Smooth muscle cell (in vitro differentiated cells): Measurements from ENCODE around the gene NPHP1. TPM values are rescaled to one million over a fixed set of nuclear protein-coding genes. Genes with fewer than 3 reads are reported as not detected.
"Not testable (repeated sequence)": the region's sequence is repeated elsewhere in the genome, so short reads cannot be mapped to it uniquely, and the experiment has no call there.

Source experiments
- DNase-seq: peaks from one replicate; lab custom pipeline; 2025; ENCODE audit not compliant: unreplicated experiment; lab: John Stamatoyannopoulos, UW
- H2AFZ ChIP-seq: fragments of 200-600 bp; sonication (generic); 2 replicates; pipeline ENCODE4 v1.6.0; 2016; ENCODE audit warnings: antibody characterized with exemption, low read depth, mild to moderate bottlenecking
- H3F3A ChIP-seq: fragments of 200-600 bp; sonication (generic); 2 replicates; pipeline ENCODE4 v1.6.0; 2017; ENCODE audit warnings: antibody characterized with exemption, low read depth
- H3K27ac ChIP-seq: fragments of 200-600 bp; sonication (generic); 2 replicates; pipeline ENCODE4 v1.5.1; 2016; ENCODE audit warnings: low read depth, mild to moderate bottlenecking
- H3K27me3 ChIP-seq: fragments of 200-600 bp; sonication (generic); 2 replicates; pipeline ENCODE4 v1.6.1; 2016; ENCODE audit warnings: low read depth, mild to moderate bottlenecking
- H3K36me3 ChIP-seq: fragments of 200-600 bp; sonication (generic); 2 replicates; pipeline ENCODE4 v1.5.1; 2016; ENCODE audit warnings: low read depth
- H3K4me1 ChIP-seq: fragments of 200-600 bp; sonication (generic); 2 replicates; pipeline ENCODE4 v1.5.1; 2016; ENCODE audit warnings: low read depth
- H3K4me2 ChIP-seq: fragments of 200-600 bp; sonication (generic); 2 replicates; pipeline ENCODE4 v1.6.0; 2016; ENCODE audit warnings: mild to moderate bottlenecking
- H3K4me3 ChIP-seq: fragments of 200-600 bp; sonication (generic); 2 replicates; pipeline ENCODE4 v1.5.1; 2016; ENCODE audit warnings: mild to moderate bottlenecking
- H3K79me2 ChIP-seq: fragments of 200-600 bp; sonication (generic); 2 replicates; pipeline ENCODE4 v1.6.0; 2016; ENCODE audit warnings: low read depth, mild to moderate bottlenecking
- H3K9ac ChIP-seq: fragments of 200-600 bp; sonication (generic); 2 replicates; pipeline ENCODE4 v1.6.0; 2016; ENCODE audit warnings: low read depth
- H3K9me3 ChIP-seq: fragments of 200-600 bp; sonication (generic); replicated peaks from 2 replicates; pipeline ENCODE4 v1.5.1; 2016; ENCODE audit warnings: low read depth
- H4K20me1 ChIP-seq: fragments of 200-600 bp; sonication (generic); 2 replicates; pipeline ENCODE4 v1.6.0; 2016; ENCODE audit warnings: low read depth
- CTCF ChIP-seq: fragments of 200-600 bp; sonication (generic); IDR thresholded peaks from 2 replicates; pipeline ENCODE4 v1.5.1; 2017; ENCODE audit warnings: borderline replicate concordance, mild to moderate bottlenecking, antibody characterized with exemption; ENCODE audit not compliant: insufficient read depth, poor library complexity, severe bottlenecking
- WGBS: methylation state at CpG from one replicate; pipeline ENCODE4 v1.1.7; 2016; ENCODE audit warnings: low lambda C conversion rate; 5-methylcytosine and 5-hydroxymethylcytosine counted together
- polyA plus RNA-seq: library from polyadenylated mRNA; unstranded; fragments of >200 nt; fragmentation: Nextera tagmentation; extraction: Ambion mirVana; gene quantifications from 2 replicates; pipeline ENCODE4 v1.2.1, GENCODE V29; 2016
- total RNA-seq: library from RNA; depleted of rRNA; stranded (reverse); fragments of >200 nt; gene quantifications from 2 replicates; pipeline ENCODE4 v1.2.3, GENCODE V29; 2014

The NPHP1 gene
- total and polyA plus RNA-seq, 2 experiments from 2014 or later, result 7.0 to 7.7 TPM

- H3K9me3 ChIP-seq, result no peaks in the 10 kb centered on the region
- H2AFZ ChIP-seq, result no peak overlapping the region
- H3K27me3 ChIP-seq, result no peaks in the 10 kb centered on the region
- TF ChIP-seq CTCF, result no peak
- no peak overlapping the region for H3K9ac ChIP-seq
- H3K4me2 ChIP-seq, result no peak overlapping the region
- no peak overlapping the region for H3K27ac ChIP-seq
- no peak for DNase-seq
- no peaks in the 10 kb centered on the region for H3K79me2 ChIP-seq
- no peaks in the 10 kb centered on the region for H3F3A ChIP-seq
- no peaks in the 10 kb centered on the region for H3K4me1 ChIP-seq
- 94% methylated on average over 2 of the region's 2 CpGs for WGBS
- no peaks in the 10 kb centered on the region for H3K36me3 ChIP-seq
- H3K4me3 ChIP-seq, result no peak overlapping the region
- H4K20me1 ChIP-seq, result no peaks in the 10 kb centered on the region
Measured at GRCh38 chr2:110166266-110166665, 38.5 kb downstream of the NPHP1 start.

- H3K4me2 ChIP-seq, result no peak overlapping the region
- no peaks in the 10 kb centered on the region for H3F3A ChIP-seq
- 31% methylated on average over 4 of the region's 4 CpGs for WGBS
- no peaks in the 10 kb centered on the region for H3K4me1 ChIP-seq
- no peaks in the 10 kb centered on the region for H4K20me1 ChIP-seq
- H3K9ac ChIP-seq, result no peak overlapping the region
- no peak overlapping the region for H3K4me3 ChIP-seq
- no peaks in the 10 kb centered on the region for H3K9me3 ChIP-seq
- no peaks in the 10 kb centered on the region for H3K27me3 ChIP-seq
- no peak overlapping the region for H2AFZ ChIP-seq
- no peak overlapping the region for H3K27ac ChIP-seq
- no peaks in the 10 kb centered on the region for H3K79me2 ChIP-seq
- no peak for DNase-seq
- peak; percentile 73 for TF ChIP-seq CTCF
- no peaks in the 10 kb centered on the region for H3K36me3 ChIP-seq
Measured at GRCh38 chr2:110157153-110157793, 47.5 kb downstream of the NPHP1 start.

- H3K27me3 ChIP-seq, H3K9ac ChIP-seq: not testable (repeated sequence)
- WGBS, result 97% methylated on average over 4 of the region's 4 CpGs
Measured at GRCh38 chr2:110154828-110155227, 50.0 kb downstream of the NPHP1 start.

GRCh38 chr2:110154188-110154587, 50.6 kb downstream of the NPHP1 start:
- H3K27me3 ChIP-seq, H3K4me2 ChIP-seq, H3F3A ChIP-seq, H3K27ac ChIP-seq, H3K9me3 ChIP-seq, H3K4me3 ChIP-seq, DNase-seq, H3K4me1 ChIP-seq, H3K9ac ChIP-seq, H4K20me1 ChIP-seq, H3K79me2 ChIP-seq, H2AFZ ChIP-seq, H3K36me3 ChIP-seq: not testable (repeated sequence)
- WGBS, result 83% methylated on average over 2 of the region's 2 CpGs

More at GRCh38 chr2:110154828-110155227, 50.0 kb downstream of the NPHP1 start:
- H4K20me1 ChIP-seq, H3F3A ChIP-seq, DNase-seq, H3K4me1 ChIP-seq, H3K4me2 ChIP-seq, H3K79me2 ChIP-seq, H3K4me3 ChIP-seq, H2AFZ ChIP-seq, H3K36me3 ChIP-seq, H3K27ac ChIP-seq, H3K9me3 ChIP-seq: not testable (repeated sequence)

GRCh38 chr2:110153416-110153815, 51.4 kb downstream of the NPHP1 start:
- WGBS, result 71% methylated on average over 2 of the region's 2 CpGs

More at GRCh38 chr2:110153416-110153815, 51.4 kb downstream of the NPHP1 start:
- Histone ChIP-seq H3F3A (no peaks in the 10 kb centered on the region), H3K27ac (no peak overlapping the region), H2AFZ (no peak overlapping the region), H4K20me1 (no peaks in the 10 kb centered on the region), H3K4me2 (no peak overlapping the region), H3K79me2 (no peaks in the 10 kb centered on the region), H3K4me1 (peaks cover 2% of the 10 kb centered on the region), H3K9me3 (no peaks in the 10 kb centered on the region), H3K9ac (no peak overlapping the region), H3K27me3 (no peaks in the 10 kb centered on the region), H3K4me3 (no peak overlapping the region), H3K36me3 (no peaks in the 10 kb centered on the region)
- no peak for TF ChIP-seq CTCF
- DNase-seq, result no peak
